GM19099 (cell line): ENCODE results near the gene GCA.

Source experiments
- POLR2A ChIP-seq: IDR thresholded peaks from 3 replicates; pipeline ENCODE4 v1.6.1; 2011; ENCODE audit warnings: low read depth; ENCODE audit not compliant: insufficient read length; ENCODE audit errors: extremely low read depth

GCA gene

GRCh38 chr2:162318328-162319180 lies 25.4 kb upstream of the GCA start, which contains the start of gene IFIH1:
Gene IFIH1 (minus strand): TSS chr2:162318684. CDS start chr2:162318307, 377 bp downstream.
- peak; percentile 52 for TF ChIP-seq POLR2A

DNA sequence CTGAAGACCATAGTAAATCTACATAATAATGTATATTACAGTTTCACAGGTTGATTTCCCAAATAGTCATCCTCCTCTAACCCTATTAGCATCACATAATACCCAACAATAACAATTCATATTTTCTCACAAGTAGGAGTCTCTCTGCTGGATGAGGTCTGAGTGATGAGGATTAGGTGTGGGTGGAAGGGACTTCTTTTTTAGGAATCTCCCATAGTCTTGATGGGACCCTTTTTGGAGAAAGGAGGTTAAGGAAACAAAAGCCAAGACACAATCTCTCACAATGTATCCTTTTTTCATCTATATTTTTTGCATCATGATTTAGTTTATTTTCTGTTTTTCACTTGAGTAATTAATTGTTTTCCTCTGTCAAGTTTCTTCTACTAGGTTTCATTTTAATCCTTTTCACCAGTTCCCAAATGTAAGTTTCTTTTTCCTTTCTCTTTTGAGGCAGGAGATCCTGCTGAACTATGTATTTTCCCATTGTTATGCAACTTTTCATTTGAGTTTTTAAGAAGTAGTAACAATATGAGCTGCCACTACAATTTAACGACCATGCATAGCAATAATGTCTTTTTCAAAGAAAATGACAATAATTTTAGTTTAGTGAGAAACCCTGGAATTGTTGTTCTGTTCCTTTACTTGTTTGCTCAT lies 22.9 kb upstream of the GCA start:
- TF ChIP-seq POLR2A: no peak

DNA sequence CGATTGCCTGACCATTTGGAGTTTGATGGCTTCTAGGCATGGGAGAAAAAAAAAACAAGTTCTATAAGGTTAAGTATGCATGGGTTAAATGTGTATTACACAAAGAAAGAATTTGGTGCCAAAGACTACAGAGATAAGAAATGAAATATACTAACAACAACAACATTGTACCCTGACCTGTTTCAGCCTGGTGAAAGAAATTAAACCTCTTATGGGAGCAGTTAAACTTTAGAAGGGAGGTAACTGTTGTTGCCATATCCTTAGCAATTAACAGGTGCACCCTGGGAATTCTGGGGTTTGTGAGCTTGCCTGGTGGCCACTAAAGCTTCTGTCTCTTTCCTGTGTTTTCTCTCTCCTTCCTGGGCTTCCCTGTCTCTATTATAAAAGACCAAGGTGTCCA lies 19.0 kb upstream of the GCA start:
- no peak for TF ChIP-seq POLR2A

GRCh38 chr2:162327134-162327769 lies 16.7 kb upstream of the GCA start:
- no peak for TF ChIP-seq POLR2A

GRCh38 chr2:162327806-162328205 lies 16.1 kb upstream of the GCA start:
- TF ChIP-seq POLR2A: no peak

DNA sequence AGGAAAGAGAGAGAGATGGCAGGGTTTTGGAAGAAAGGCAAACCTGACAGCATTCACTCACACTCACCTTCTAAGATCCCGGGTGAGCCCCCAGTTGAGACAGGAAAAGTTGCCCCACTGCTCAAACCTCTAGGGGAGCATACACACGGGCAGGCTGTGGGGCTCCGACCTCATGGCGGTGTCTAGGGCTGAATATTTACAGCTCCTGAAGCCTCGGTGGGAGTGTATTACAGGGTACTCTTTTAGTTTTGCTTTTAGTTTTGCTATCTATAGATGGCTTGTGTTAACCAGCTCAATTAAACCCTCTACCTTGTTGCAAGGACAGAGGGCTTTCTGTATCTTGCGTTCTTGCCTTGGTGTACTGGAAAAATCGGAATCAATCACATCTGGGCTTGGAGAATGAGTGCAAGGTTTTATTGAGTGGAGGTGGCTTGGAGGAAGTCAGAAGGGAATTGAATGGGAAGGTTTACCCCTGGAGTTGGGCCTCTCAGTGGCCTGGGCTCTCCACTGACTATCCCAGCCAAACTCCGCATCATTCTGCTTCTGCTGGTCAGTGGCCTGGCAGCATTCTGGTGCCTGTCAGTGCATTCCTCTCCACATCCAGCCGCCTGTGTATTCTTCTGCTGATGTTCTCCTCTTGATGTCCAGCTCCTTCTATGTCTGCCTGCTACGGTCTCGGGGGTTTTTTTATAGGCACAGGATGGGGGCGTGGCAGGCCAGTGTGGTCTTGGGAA lies 15.3 kb upstream of the GCA start:
- TF ChIP-seq POLR2A: no peak

DNA sequence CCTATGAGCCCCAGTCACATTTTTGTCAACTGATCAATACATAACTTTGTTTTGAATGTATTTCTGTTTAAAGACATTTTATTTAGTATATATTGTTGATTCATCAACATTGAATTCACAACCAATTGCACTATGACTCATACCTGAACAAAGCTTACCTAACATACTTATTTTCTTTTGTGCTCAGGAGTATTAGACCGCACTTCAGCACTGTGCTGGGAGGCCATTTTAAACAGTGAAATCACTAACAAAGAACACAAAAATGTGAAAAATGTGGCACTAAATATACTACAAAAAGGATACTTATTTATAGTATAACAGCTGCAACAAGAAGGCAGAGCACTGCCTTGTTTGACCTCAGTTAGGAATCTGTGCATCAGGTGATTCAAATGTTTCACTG lies 13.1 kb upstream of the GCA start:
- no peak for TF ChIP-seq POLR2A

GRCh38 chr2:162333968-162334367 lies 10.0 kb upstream of the GCA start:
- no peak for TF ChIP-seq POLR2A

DNA sequence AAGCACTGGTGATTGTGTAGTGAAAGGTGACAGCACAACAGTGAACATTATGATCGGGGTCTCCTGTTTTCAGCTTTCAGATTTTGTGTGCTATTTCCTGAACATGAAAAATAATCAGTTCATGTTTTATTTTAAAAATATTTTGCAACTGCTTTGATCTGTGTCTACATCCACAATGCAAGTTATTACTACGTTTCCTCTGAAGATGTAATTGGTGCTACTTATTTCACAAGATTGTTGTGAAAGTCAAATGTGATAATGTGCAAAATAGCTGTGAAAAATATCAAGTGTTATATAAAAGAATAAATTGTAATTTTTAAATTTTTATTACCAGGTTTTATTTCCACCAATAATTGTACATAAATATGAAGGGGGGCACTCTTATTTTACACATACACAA lies 6.1 kb upstream of the GCA start:
- no peak for TF ChIP-seq POLR2A

GRCh38 chr2:162340822-162341221 lies 3.1 kb upstream of the GCA start:
- TF ChIP-seq POLR2A: no peak

- no peak for TF ChIP-seq POLR2A
Measured at GRCh38 chr2:162342321-162342720, 1.6 kb upstream of the GCA start.

DNA sequence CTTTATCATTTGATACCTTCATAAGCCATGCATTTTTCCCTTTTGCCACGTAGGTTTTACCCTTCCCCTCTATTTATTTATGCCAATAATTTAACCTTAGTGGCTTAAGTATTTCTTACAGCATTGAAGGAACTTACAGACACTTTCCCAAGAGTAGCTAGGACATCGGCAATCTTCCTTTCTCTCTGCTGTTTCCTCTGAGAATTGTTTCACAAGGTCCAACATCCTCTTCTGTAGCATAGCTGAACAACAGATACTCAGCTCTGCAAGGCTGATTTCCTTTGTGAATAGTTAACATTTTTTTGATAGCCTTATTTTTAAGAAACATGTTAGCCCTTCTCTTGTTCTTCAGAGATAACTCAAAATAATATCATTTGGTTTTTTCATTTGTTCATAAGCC lies 1.1 kb upstream of the GCA start:
- no peak for TF ChIP-seq POLR2A

DNA sequence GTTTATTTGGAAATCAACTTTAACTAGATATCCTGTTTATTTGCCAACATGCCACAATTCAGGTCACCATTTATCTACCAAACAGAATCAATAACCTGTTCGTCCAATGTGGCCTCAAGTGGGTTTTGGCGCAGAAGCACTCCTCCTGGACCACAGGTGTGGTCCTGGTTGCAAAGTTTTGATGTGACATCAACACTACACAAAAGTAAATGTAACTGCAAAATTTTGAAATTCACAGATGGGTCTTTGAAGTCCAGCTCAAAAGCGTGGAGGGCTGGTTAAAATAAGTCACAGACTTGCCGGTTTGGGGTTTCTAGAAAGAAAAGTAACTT lies 474 bp upstream of the GCA start:
- TF ChIP-seq POLR2A: no peak

- TF ChIP-seq POLR2A: no peak
Measured at GRCh38 chr2:162344617-162344950, 652 bp downstream of the GCA start.

GRCh38 chr2:162365392-162365791 lies 21.5 kb downstream of the GCA start:
- TF ChIP-seq POLR2A: no peak
